K562 (cell line): ENCODE measurements around the gene FKBP2. TPM values are rescaled to one million over a fixed set of nuclear protein-coding genes. Genes with fewer than 3 reads are reported as not detected.
A peak's percentile ranks its signal among the peaks of the same experiment; 100 is the strongest.

Source experiments
- ATAC-seq: fragments of 200-7000 bp; cut with Tn5 transposase; 3 replicates; pipeline ENCODE4 v1.9.1; 2020; ENCODE audit warnings: moderate library complexity
- BruUV-seq: library from RNA; stranded (reverse); fragments of 400-500 nt; replicated peaks from 2 replicates; lab custom pipeline; 2021; lab: Mats Ljungman, UMichigan
- CTCF ChIA-PET: fragments of 300-600 bp; formaldehyde crosslinking; extraction: SDS; loops from one replicate; lab custom pipeline; 2021; ENCODE audit warnings: low intra/inter-chr PET ratio; lab: Yijun Ruan, JAX
- POLR2A ChIA-PET: fragments of 300-600, 350-650 bp; sonication (Branson Sonifier 250); formaldehyde crosslinking; extraction: SDS; loops from one replicate; lab custom pipeline; 2021; ENCODE audit warnings: antibody characterized with exemption, inconsistent platforms; lab: Yijun Ruan, JAX
- DNase-seq, 4 experiments: peaks; one replicate each; pipeline versions ENCODE4 v3.0.0 to v3.0.0-alpha.2; 2011 to 2018; ENCODE audit warnings: low spot score in 3 of 4, mixed read lengths in 3 of 4; ENCODE audit errors: extremely low read depth in 1 of 4
- FAIRE-seq: peaks from 2 replicates; lab custom pipeline; 2011; peaks lifted over from hg19 to GRCh38; lab: Jason Lieb, UNC
- H2AFZ ChIP-seq: 2 replicates; pipeline ENCODE4 v1.6.0; 2011; ENCODE audit warnings: low read depth, low read length, control low read depth, inconsistent platforms
- H3K27ac ChIP-seq: fragments of 200-600 bp; 3 replicates; pipeline ENCODE4 v1.8.0; 2011; ENCODE audit warnings: low read depth, mild to moderate bottlenecking, control low read depth, inconsistent platforms, low read length, moderate library complexity, mixed read lengths; ENCODE audit errors: extremely low read depth
- H3K27me3 ChIP-seq, 2 experiments: fragments of 300-600 bp in 1 of 2; 2 replicates in 1 of 2; 3 replicates in 1 of 2; pipeline versions ENCODE4 v1.6.0 to v1.8.0; 2011; ENCODE audit warnings: inconsistent platforms in 2 of 2, low read length in 2 of 2, mild to moderate bottlenecking in 1 of 2, mixed read lengths in 1 of 2, moderate library complexity in 1 of 2; ENCODE audit not compliant: control insufficient read depth in 2 of 2, insufficient read depth in 2 of 2
- H3K36me3 ChIP-seq: fragments of 300-600 bp; 3 replicates; pipeline ENCODE4 v1.8.0; 2011; ENCODE audit warnings: mild to moderate bottlenecking, low read length, inconsistent platforms; ENCODE audit not compliant: control insufficient read depth, insufficient read depth
- H3K4me1 ChIP-seq, 2 experiments: fragments of 200-600 bp in 1 of 2; replicated peaks in 1 of 2; 2 replicates in 1 of 2; 3 replicates in 1 of 2; pipeline versions ENCODE4 v1.5.1 to v1.8.0; 2011; ENCODE audit warnings: inconsistent platforms in 2 of 2, low read length in 2 of 2, mild to moderate bottlenecking in 1 of 2, mixed read lengths in 1 of 2, moderate library complexity in 1 of 2; ENCODE audit not compliant: control insufficient read depth in 2 of 2, insufficient read depth in 2 of 2
- H3K4me2 ChIP-seq: 2 replicates; pipeline ENCODE4 v1.6.1; 2011; ENCODE audit warnings: low read length, control low read depth, inconsistent platforms, mixed read lengths; ENCODE audit not compliant: insufficient read depth
- H3K4me3 ChIP-seq: fragments of 200-600 bp; sonication (generic), shearing (Covaris generic); 2 replicates; pipeline ENCODE4 v1.5.1; 2016; ENCODE audit warnings: control low read depth, inconsistent platforms
- H3K79me2 ChIP-seq: fragments of 200-600 bp; 3 replicates; pipeline ENCODE4 v1.8.0; 2011; ENCODE audit warnings: low read length, inconsistent platforms; ENCODE audit not compliant: control insufficient read depth, insufficient read depth
- H3K9ac ChIP-seq, 2 experiments: 2 replicates each; pipeline versions ENCODE4 v1.6.0 to v1.6.1; 2011; ENCODE audit warnings: low read depth in 2 of 2, low read length in 2 of 2, control low read depth in 1 of 2, inconsistent platforms in 1 of 2, mild to moderate bottlenecking in 1 of 2, mixed read lengths in 1 of 2; ENCODE audit not compliant: insufficient read depth in 1 of 2
- H3K9me1 ChIP-seq: one replicate; pipeline ENCODE4 v1.6.0; 2011; ENCODE audit warnings: inconsistent platforms, mild to moderate bottlenecking, low read length, moderate library complexity; ENCODE audit not compliant: control insufficient read depth, insufficient read depth
- H3K9me3 ChIP-seq: replicated peaks from 2 replicates; pipeline ENCODE4 v1.5.1; 2011; ENCODE audit warnings: low read depth, low read length, inconsistent platforms; ENCODE audit not compliant: control insufficient read depth, insufficient read depth
- H4K20me1 ChIP-seq: replicated peaks from 2 replicates; pipeline ENCODE4 v1.6.1; 2011; ENCODE audit warnings: low read length, inconsistent platforms, mixed read lengths; ENCODE audit not compliant: control insufficient read depth, insufficient read depth
- BCOR ChIP-seq: fragments of 450-650 bp; IDR thresholded peaks from 2 replicates; pipeline ENCODE4 v1.6.1; 2016
- ELF1 ChIP-seq: fragments of 200-800 bp; sonication (Bioruptor generic); IDR thresholded peaks from 2 replicates; pipeline ENCODE4 v1.6.1; 2016; ENCODE audit warnings: missing genetic modification characterization, missing compliant biosample characterization
- FIP1L1 ChIP-seq: fragments of 200-400 bp; formaldehyde crosslinking; IDR thresholded peaks from 2 replicates; pipeline ENCODE4 v1.6.1; 2018; ENCODE audit warnings: mild to moderate bottlenecking, low read depth, low read length; ENCODE audit not compliant: poor library complexity, severe bottlenecking
- FOXM1 ChIP-seq, 2 experiments: fragments of 450-650 bp in 1 of 2; sonication (generic) in 1 of 2; formaldehyde crosslinking in 1 of 2; IDR thresholded peaks; 2 replicates each; pipeline versions ENCODE4 v1.6.1 to v1.9.0; 2017 to 2022; ENCODE audit warnings: low read depth in 2 of 2, mild to moderate bottlenecking in 2 of 2, missing genetic modification reagents in 1 of 2, moderate library complexity in 1 of 2
- POLR2A ChIP-seq: fragments of 450-650 bp; conservative IDR thresholded peaks from 2 replicates; pipeline ENCODE4 v1.6.1; 2016
- POLR2G ChIP-seq: fragments of 200-400 bp; formaldehyde crosslinking; IDR thresholded peaks from 2 replicates; pipeline ENCODE4 v1.6.1; 2017; ENCODE audit warnings: low read depth, mild to moderate bottlenecking, antibody characterized with exemption, low read length, moderate library complexity
- RBFOX2 ChIP-seq: fragments of 200-400 bp; formaldehyde crosslinking; IDR thresholded peaks from 2 replicates; pipeline ENCODE4 v1.6.1; 2017; ENCODE audit warnings: low read depth, mild to moderate bottlenecking, low read length, moderate library complexity
- TAF15 ChIP-seq: fragments of 200-400 bp; formaldehyde crosslinking; IDR thresholded peaks from 2 replicates; pipeline ENCODE4 v1.6.1; 2017; ENCODE audit warnings: mild to moderate bottlenecking, low read depth, low read length, moderate library complexity
- WGBS: fragments of 100-300 bp; shearing (Covaris generic); methylation state at CpG from one replicate; pipeline ENCODE4 v1.1.6; 2016; ENCODE audit warnings: low coverage, mixed read lengths; ENCODE audit not compliant: insufficient coverage; ENCODE audit errors: missing lambda C conversion rate; 5-methylcytosine and 5-hydroxymethylcytosine counted together
- in situ Hi-C: fragments of 300-500 bp; cut with MboI; formaldehyde crosslinking; loops from 4 replicates; pipeline ENCODE4 v1.15.0; 2018; ENCODE audit warnings: inconsistent platforms, mixed read lengths
- intact Hi-C: fragments of 100-400 bp; cut with micrococcal nuclease; formaldehyde crosslinking; loops from 2 replicates; pipeline ENCODE4 v1.14.2; 2022
- polyA plus RNA-seq, 8 experiments: library from polyadenylated mRNA; depleted of rRNA in 4 of 8; stranded (reverse) in 5 of 8; unstranded in 3 of 8; fragments of >200 nt; fragmentation: Nextera tagmentation in 2 of 8; fragmentation: Illumina TruSeq in 1 of 8; extraction: Ambion mirVana in 2 of 8; extraction: Trizol in 1 of 8; gene quantifications; 2 replicates each; pipeline versions ENCODE4 v1.2.1 to v1.2.3, GENCODE V29; 2011 to 2014; ENCODE audit warnings: inconsistent platforms in 1 of 8, missing spikeins in 1 of 8
- total RNA-seq, 7 experiments: library from RNA; depleted of rRNA in 6 of 7; stranded (reverse); fragments of >200 nt in 6 of 7; fragmentation: Illumina TruSeq in 2 of 7; extraction: Trizol in 2 of 7; gene quantifications; 2 replicates each; pipeline versions ENCODE4 v1.2.1 to v1.2.3, GENCODE V29; 2011 to 2021; ENCODE audit warnings: low replicate concordance in 1 of 7
- TF ChIP-seq, protein P1 (sequence below), 2 experiments: fragments of 450-650 bp; IDR thresholded peaks; 2 replicates each; pipeline ENCODE4 v1.6.1; 2016
- TF ChIP-seq, protein P2 (sequence below): sonication (generic); formaldehyde crosslinking; IDR thresholded peaks from 2 replicates; pipeline ENCODE4 v1.8.1; 2023; ENCODE audit warnings: mild to moderate bottlenecking, missing genetic modification reagents
- TF ChIP-seq, protein P3 (sequence below): fragments of 450-650 bp; IDR thresholded peaks from 2 replicates; pipeline ENCODE4 v1.6.1; 2016; ENCODE audit warnings: borderline replicate concordance

FKBP2 gene
- total and polyA plus RNA-seq, 9 of the 15 experiments (the other 6 are each of a cell fraction or from before 2014, with no cell fraction given) = 3.5 to 151 (median 58.1) TPM

DNA sequence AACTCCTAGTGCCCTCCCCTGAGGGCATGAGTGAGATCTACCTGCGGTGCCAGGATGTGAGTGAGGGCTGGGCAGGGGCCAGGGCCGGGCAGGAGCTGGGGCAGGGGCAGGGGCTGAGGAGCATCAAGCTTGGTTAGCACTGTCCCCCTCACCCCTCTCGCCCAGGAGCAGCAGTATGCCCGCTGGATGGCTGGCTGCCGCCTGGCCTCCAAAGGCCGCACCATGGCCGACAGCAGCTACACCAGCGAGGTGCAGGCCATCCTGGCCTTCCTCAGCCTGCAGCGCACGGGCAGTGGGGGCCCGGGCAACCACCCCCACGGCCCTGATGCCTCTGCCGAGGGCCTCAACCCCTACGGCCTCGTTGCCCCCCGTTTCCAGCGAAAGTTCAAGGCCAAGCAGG, 20.6 kb upstream of the FKBP2 start (continued):
- TF ChIP-seq FOXM1 (IDR thresholded peaks at IDR 0.05; ENCODE audit: low read depth) (no peak), FOXM1 (CRISPR knock-in tag; IDR thresholded peaks at IDR 0.05; ENCODE audit: low read depth) (no peak)

DNA sequence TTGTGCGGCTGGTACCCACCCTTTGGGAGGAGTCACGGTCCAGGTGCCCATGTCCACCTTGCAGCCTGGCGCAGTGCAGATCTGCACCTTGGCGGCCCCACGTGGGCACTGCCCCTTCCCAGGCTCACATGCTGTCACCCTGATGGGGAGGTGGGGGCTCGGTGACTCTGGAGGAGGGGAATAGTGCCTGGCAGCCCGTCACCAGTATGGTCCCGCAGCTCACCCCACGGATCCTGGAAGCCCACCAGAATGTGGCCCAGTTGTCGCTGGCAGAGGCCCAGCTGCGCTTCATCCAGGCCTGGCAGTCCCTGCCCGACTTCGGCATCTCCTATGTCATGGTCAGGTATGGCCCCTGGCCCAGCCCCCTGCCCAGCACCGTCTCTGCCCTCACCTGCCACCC, 20.1 kb upstream of the FKBP2 start:
- H3K79me2 ChIP-seq = peaks cover 10% of the 10 kb centered on the region
- no peak for DNase-seq
- intact Hi-C loops (no loop called here), in situ Hi-C loops (no loop called here)
- H3K36me3 ChIP-seq = peaks cover 75% of the 10 kb centered on the region
- WGBS = 96% methylated on average over 13 of the region's 14 CpGs
- H3K4me3 ChIP-seq = no peak overlapping the region
- peak overlapping the region in 1 of 2 experiments; percentile 35; a peak in 1 of 4 replicates for H3K9ac ChIP-seq
- H3K9me1 ChIP-seq = peaks cover 5% of the 10 kb centered on the region
- no peak for FAIRE-seq
- no peak overlapping the region for H3K4me2 ChIP-seq
- H3K4me1 ChIP-seq = peaks cover 0 to 43% of the 10 kb centered on the region in 2 experiments; a peak in 3 of 5 replicates
- H3K27me3 ChIP-seq = no peaks in the 10 kb centered on the region
- no peak for ATAC-seq
- no peaks in the 10 kb centered on the region for H3K9me3 ChIP-seq
- ChIA-PET CTCF (no interaction called here), POLR2A (interaction anchor here (7.0 kb wide), 1 partner anchor 14 kb away, joined by 57 read pairs; the partner anchor contains the start of gene FERMT3)
- TF ChIP-seq, protein P1, sequence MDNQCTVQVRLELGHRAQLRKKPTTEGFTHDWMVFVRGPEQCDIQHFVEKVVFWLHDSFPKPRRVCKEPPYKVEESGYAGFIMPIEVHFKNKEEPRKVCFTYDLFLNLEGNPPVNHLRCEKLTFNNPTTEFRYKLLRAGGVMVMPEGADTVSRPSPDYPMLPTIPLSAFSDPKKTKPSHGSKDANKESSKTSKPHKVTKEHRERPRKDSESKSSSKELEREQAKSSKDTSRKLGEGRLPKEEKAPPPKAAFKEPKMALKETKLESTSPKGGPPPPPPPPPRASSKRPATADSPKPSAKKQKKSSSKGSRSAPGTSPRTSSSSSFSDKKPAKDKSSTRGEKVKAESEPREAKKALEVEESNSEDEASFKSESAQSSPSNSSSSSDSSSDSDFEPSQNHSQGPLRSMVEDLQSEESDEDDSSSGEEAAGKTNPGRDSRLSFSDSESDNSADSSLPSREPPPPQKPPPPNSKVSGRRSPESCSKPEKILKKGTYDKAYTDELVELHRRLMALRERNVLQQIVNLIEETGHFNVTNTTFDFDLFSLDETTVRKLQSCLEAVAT (IDR thresholded peaks at IDR 0.05) = no peak
- TF ChIP-seq ELF1 (tag) (no peak), POLR2G (peak; percentile 65), FIP1L1 (no peak), BCOR (no peak), TAF15 (no peak), RBFOX2 (peak; percentile 64), POLR2A (no peak)
- TF ChIP-seq, protein P2, sequence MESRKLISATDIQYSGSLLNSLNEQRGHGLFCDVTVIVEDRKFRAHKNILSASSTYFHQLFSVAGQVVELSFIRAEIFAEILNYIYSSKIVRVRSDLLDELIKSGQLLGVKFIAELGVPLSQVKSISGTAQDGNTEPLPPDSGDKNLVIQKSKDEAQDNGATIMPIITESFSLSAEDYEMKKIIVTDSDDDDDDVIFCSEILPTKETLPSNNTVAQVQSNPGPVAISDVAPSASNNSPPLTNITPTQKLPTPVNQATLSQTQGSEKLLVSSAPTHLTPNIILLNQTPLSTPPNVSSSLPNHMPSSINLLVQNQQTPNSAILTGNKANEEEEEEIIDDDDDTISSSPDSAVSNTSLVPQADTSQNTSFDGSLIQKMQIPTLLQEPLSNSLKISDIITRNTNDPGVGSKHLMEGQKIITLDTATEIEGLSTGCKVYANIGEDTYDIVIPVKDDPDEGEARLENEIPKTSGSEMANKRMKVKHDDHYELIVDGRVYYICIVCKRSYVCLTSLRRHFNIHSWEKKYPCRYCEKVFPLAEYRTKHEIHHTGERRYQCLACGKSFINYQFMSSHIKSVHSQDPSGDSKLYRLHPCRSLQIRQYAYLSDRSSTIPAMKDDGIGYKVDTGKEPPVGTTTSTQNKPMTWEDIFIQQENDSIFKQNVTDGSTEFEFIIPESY (CRISPR knock-in tag) = 0 out of 2 replicates have a peak, but pooled peaks have one; percentile 26
- TF ChIP-seq, protein P3, sequence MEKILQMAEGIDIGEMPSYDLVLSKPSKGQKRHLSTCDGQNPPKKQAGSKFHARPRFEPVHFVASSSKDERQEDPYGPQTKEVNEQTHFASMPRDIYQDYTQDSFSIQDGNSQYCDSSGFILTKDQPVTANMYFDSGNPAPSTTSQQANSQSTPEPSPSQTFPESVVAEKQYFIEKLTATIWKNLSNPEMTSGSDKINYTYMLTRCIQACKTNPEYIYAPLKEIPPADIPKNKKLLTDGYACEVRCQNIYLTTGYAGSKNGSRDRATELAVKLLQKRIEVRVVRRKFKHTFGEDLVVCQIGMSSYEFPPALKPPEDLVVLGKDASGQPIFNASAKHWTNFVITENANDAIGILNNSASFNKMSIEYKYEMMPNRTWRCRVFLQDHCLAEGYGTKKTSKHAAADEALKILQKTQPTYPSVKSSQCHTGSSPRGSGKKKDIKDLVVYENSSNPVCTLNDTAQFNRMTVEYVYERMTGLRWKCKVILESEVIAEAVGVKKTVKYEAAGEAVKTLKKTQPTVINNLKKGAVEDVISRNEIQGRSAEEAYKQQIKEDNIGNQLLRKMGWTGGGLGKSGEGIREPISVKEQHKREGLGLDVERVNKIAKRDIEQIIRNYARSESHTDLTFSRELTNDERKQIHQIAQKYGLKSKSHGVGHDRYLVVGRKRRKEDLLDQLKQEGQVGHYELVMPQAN = no peak
- H3K27ac ChIP-seq = no peak overlapping the region
- no TSS peak for BruUV-seq
- H2AFZ ChIP-seq = no peak overlapping the region
- H4K20me1 ChIP-seq = no peaks in the 10 kb centered on the region
